ENCODE measurements around the gene OSCAR. TPM values are rescaled to one million over a fixed set of nuclear protein-coding genes. Genes with fewer than 3 reads are reported as not detected.

OSCAR gene
- total and polyA plus RNA-seq, 2 of the 13 experiments (the other 11 are each of a cell fraction or from before 2014, with no cell fraction given), result 1.9 TPM; not detected in 1

DNA sequence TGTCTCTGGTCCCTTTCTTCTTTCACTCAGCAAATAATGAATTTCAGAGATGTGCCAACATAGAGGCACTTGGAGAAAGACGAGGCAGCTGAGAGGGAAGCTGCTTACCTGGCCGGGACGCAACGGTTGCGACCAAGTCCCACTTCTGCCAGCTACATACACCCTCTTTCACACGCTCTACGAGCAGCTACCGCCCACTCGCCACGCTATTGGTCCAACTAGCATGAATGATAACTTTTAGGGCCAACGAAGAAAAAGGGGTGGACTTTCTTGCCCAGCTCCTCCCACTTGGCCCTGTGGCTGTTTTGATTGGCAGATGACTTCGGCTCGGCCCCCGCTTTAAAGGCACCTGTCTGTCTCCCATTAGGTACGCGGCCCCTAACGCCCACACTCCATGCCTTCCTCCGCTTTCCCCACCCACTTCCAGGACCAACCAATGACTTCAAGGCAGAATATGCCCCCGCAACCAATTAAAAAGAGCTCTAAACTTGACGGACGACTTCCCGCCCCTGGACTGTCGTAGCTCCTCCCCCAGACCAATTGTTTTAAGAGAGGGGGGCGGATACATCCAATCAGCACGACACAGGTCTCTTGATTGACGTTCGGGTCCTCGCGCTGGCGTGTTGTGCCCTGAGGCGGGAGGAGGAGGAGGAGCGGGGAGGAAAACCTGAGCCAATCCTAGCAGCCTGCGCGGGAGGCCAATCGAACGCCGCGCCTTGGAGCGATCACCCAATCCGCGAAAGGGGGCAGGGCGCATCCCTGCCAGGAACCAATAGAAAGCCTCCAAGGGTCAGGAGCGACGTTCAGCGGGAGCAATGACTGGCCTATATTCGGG is 36.5 kb upstream of the OSCAR start (continued):
- TF ChIP-seq ZNF329 (CRISPR knock-in tag; IDR thresholded peaks at IDR 0.05; ENCODE audit: low read depth), result no peak
- TF ChIP-seq YY1 (IDR thresholded peaks at IDR 0.05; ENCODE audit: insufficient read depth, insufficient replicate concordance, low read depth, low read length), result no peak
- TF ChIP-seq, protein P1, sequence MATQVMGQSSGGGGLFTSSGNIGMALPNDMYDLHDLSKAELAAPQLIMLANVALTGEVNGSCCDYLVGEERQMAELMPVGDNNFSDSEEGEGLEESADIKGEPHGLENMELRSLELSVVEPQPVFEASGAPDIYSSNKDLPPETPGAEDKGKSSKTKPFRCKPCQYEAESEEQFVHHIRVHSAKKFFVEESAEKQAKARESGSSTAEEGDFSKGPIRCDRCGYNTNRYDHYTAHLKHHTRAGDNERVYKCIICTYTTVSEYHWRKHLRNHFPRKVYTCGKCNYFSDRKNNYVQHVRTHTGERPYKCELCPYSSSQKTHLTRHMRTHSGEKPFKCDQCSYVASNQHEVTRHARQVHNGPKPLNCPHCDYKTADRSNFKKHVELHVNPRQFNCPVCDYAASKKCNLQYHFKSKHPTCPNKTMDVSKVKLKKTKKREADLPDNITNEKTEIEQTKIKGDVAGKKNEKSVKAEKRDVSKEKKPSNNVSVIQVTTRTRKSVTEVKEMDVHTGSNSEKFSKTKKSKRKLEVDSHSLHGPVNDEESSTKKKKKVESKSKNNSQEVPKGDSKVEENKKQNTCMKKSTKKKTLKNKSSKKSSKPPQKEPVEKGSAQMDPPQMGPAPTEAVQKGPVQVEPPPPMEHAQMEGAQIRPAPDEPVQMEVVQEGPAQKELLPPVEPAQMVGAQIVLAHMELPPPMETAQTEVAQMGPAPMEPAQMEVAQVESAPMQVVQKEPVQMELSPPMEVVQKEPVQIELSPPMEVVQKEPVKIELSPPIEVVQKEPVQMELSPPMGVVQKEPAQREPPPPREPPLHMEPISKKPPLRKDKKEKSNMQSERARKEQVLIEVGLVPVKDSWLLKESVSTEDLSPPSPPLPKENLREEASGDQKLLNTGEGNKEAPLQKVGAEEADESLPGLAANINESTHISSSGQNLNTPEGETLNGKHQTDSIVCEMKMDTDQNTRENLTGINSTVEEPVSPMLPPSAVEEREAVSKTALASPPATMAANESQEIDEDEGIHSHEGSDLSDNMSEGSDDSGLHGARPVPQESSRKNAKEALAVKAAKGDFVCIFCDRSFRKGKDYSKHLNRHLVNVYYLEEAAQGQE (IDR thresholded peaks at IDR 0.05; ENCODE audit: borderline replicate concordance in 1 of 2, low read depth in 1 of 2, low read length in 2 of 2), result peak in 1 of 2 experiments; percentile 30; a peak in 1 of 4 replicates
- no peak for TF ChIP-seq PHB2 (IDR thresholded peaks at IDR 0.05; ENCODE audit: partially characterized antibody)
- TF ChIP-seq GZF1 (CRISPR knock-in tag; IDR thresholded peaks at IDR 0.05), result no peak
- TF ChIP-seq TAF15 (IDR thresholded peaks at IDR 0.05; ENCODE audit: low read depth, low read length, poor library complexity, severe bottlenecking), result no peak
- no peak for TF ChIP-seq DZIP1 (CRISPR knock-in tag; IDR thresholded peaks at IDR 0.05)
- TF ChIP-seq, protein P2, sequence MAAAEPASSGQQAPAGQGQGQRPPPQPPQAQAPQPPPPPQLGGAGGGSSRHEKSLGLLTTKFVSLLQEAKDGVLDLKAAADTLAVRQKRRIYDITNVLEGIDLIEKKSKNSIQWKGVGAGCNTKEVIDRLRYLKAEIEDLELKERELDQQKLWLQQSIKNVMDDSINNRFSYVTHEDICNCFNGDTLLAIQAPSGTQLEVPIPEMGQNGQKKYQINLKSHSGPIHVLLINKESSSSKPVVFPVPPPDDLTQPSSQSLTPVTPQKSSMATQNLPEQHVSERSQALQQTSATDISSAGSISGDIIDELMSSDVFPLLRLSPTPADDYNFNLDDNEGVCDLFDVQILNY (CRISPR knock-in tag; conservative IDR thresholded peaks at IDR 0.05), result no peak; the same call in 1 of the 2 replicates
- TF ChIP-seq UBTF (CRISPR knock-in tag; IDR thresholded peaks at IDR 0.05), result 0 out of 2 replicates have a peak, but pooled peaks have one; percentile 3
- no peak for TF ChIP-seq ZNF570 (CRISPR knock-in tag; IDR thresholded peaks at IDR 0.05; ENCODE audit: borderline replicate concordance)
- peak; percentile 9; the same call in 1 of the 3 replicates for TF ChIP-seq MXI1 (IDR thresholded peaks at IDR 0.05; ENCODE audit: borderline replicate concordance, low read depth, low read length)
- TF ChIP-seq ZNF597 (CRISPR knock-in tag; IDR thresholded peaks at IDR 0.05), result no peak
- TF ChIP-seq XBP1 (CRISPR knock-in tag; IDR thresholded peaks at IDR 0.05), result no peak
- 0 out of 2 replicates have a peak, but pooled peaks have one; percentile 29 for TF ChIP-seq TBX3 (IDR thresholded peaks at IDR 0.05; ENCODE audit: borderline replicate concordance)
- peak; percentile 77 for TF ChIP-seq THAP11 (CRISPR knock-in tag; IDR thresholded peaks at IDR 0.05)
- no peak for TF ChIP-seq ZNF629 (CRISPR knock-in tag; conservative IDR thresholded peaks at IDR 0.05)
- peak; percentile 69; the same call in 1 of the 2 replicates for TF ChIP-seq REPIN1 (CRISPR knock-in tag; IDR thresholded peaks at IDR 0.05; ENCODE audit: borderline replicate concordance, low read depth)
